Ammon's horn (tissue), 1 donor: Measurements from ENCODE around the gene HSPA1A.
"Not testable (repeated sequence)": the region's sequence is repeated elsewhere in the genome, so short reads cannot be mapped to it uniquely, and the experiment has no call there.

ENCODE experiments used
- DNase-seq: peaks from one replicate; pipeline ENCODE4 v3.0.0-alpha.2; 2016; ENCODE audit warnings: low spot score

Gene HSPA1A

DNA sequence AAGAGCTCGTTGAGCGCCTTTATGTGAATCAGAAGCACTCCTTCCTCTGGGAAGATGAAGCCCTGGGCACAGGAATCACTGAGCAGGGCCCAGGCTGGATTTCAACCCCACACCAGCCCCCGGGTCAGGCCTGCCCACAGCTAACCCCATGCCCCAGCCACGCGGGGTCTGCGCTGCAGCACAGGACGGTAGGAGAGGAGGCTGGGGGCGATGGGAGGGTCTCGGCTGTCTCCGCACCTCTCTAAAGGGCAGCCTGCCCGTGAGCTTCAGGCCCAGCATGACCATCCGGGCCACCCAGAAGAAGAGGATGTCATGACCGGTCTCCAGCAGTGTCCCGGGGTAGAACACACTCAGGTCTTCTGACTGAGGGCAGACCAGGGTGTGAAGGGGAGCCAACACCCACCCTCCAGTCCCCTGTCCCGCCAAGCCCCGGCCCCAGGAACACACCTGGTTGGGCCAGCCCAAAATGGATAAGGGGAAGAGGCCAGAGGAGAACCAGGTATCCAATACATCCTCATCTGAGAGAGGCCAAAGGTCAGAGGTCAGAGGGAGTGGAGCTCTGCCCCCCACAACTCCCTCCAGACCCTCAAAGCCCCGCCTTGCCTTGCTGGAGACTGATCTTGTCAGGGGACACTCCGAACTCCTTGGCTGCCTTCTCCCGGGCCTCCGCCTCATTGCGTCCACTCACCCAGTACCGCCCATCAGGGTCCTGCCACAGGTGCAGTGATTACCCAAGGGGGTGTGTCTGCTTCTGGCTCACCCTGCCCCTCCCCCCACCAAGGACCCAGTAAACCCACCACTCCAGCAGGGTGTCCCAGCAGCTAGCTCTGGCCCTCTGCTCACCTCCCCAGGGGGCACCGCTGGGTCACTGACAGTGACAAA lies 33.9 kb upstream of the HSPA1A start:
- no peak for DNase-seq

DNA sequence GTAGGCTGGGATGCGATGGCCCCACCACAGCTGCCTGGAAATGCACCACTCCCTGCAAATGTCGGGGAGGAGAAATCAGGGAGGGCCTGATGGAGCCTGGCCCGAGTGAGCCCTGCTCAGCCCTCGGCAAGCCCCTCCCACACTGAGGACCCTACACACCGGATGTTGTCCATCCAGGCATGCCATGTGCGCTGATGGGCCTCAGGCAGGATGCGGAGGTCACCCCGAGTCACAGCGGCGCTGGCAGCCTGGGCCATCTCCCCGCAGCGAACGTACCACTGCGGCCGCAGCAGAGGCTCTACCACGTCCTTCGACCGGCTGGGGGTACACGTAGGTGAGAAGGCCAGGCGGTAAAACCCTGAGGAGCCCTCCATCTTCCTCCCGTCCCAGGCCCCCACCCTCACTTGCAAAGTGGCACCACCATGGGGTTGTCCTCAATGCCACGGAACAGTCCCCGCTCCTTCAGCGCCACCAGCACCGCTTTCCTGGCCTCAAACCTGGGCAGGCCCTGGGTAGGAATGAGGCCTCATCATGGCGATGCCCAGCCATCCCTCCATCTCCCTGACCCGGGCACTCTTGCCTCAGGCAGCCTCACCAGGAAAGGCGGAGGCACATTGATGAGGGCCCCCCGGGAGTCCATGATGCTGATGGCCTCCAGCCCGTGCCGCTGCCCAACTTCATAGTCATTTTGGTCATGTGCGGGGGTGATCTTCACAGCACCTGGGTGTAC lies 33.1 kb upstream of the HSPA1A start:
- no peak for DNase-seq

DNA sequence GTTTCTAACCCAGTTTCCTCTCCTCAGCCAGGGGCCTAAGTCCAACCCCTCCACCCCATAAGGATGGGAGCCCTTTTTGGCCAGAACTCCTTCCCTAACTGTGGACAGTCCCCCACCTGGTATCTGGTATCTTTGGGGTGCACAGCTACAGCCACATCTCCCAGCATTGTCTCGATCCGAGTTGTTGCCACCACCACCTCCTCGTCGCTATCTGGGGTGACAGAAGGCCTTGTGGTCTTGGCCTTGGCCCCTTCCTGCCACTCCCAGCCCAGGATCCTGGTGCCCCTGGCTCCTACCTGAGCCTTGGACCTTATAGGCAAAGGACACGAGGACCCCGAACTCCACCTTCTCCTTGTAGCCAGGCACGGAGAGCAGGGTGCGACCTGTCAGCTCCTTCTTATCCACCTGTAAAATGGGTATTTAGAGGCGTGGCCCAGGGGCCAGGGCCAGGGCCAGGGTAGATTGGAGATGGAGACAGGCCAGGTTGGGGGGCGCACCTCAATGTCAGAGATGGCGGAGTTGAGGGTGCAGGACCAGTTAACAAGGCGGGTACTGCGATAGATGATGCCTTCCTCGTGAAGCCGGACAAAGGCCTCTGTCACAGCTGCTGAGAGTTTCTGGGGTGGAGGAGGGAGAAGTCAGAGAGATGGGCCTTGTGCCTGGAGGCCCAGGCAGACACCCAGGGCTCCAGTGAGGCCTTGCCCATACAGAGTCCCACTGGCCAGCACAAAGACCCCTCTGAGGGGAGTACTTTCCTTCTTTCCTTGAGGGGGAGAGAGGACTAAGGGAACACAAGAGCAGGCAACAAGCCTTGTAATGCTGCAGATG lies 31.0 kb upstream of the HSPA1A start:
- no peak for DNase-seq

DNA sequence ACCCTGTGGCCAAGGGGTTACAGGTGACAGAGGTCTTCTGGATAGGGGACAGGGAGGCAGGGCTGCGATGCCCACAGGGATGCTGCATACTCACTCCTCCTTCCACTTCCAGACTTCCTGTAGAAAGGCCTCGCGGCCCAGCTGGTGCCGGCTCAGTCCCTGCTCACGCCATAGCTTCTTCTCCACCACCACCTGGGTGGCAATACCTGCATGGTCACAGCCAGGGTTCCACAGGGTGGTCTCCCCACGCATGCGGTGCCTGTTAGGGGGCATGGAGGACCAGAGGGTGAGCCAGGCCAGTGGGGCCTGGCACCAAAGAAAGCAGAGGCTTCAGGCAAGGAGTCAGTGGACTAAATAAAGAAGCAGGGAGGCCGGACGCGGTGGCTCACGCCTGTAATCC lies 29.9 kb upstream of the HSPA1A start:
- DNase-seq: no peak

DNA sequence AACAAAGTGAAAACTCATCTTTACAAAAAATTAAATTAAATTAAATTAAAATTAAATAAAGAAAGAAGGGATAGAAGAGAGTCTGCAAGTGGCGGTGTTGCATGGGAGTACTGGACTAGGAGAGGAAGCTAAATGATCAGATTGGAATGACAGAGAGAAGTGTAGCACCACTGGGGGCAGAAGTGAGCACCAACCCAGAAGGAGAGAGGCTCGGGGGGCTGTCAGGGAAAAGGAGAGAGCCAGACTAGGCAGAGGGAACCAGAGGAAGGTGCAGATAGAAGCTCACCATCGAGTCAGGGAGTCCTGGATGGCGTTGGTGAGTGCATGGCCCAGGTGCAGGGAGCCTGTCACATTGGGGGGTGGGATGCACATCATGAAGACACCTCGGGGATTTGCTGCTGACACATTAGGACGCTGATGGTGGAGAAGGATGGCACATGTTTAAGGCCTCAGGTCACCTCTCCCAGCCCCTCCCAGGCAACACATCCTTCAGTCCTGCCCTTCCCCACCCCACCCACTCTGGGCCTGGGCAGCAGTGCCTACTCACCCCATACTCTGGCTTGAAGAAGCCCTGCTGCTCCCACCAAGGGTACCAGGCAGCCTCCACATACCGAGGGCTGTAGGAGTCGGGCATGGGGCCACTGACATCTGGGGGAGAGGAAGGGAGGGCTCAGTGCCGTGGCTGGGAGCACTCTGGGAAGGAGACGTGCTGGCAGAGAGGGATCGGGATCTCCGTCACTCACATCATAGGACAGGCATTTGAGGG lies 23.8 kb upstream of the HSPA1A start:
- DNase-seq: peak; percentile 72

DNA sequence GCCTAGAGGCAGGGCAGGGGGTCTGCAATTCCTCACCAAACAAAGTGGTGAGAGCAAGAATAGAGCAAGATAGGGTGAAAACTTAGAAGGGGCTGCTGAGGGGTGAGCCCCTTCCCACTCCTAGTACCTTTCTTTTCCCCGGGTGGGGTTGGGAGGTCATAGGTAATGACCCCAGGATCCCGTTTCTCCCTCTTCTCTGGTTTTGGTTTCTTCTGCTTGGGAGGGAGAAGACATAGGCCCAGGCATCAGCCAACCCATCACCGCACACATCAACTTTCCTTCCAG lies 23.3 kb upstream of the HSPA1A start:
- DNase-seq: no peak

DNA sequence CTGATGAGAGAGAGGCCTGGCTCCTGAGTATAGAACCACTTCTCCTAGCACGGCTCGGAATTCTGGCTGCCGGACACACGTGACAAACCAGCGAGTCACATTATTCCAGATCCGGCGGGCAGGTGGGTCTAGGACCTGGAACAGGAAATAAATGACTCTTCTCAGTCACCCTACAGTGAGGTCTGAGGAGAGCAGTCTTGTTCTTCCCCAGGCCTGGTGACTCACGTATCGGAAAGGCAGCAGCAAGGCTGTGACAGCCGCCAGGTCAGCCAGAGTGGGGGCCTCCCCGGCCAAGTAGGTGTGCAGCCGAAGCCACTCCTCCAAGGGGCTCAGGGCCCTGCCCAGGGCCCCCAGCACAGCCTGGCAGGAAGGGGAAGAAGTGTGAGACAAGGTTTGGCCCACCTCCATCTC lies 22.6 kb upstream of the HSPA1A start:
- DNase-seq: no peak

DNA sequence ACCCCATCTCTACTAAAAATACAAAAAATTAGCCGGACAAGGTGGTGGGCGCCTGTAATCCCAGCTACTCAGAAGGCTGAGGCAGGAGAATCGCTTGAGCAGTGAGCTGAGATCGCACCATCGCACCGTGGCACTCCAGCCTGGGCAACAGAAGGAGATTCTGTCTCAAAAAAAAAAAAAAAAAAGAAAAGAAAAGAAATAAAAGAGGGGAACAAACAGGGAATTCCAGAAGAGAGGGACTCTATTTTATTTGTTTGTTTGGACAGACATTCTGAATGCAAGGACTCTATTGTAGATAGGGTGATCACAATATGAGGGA lies 21.5 kb upstream of the HSPA1A start:
- not testable (repeated sequence) for DNase-seq

DNA sequence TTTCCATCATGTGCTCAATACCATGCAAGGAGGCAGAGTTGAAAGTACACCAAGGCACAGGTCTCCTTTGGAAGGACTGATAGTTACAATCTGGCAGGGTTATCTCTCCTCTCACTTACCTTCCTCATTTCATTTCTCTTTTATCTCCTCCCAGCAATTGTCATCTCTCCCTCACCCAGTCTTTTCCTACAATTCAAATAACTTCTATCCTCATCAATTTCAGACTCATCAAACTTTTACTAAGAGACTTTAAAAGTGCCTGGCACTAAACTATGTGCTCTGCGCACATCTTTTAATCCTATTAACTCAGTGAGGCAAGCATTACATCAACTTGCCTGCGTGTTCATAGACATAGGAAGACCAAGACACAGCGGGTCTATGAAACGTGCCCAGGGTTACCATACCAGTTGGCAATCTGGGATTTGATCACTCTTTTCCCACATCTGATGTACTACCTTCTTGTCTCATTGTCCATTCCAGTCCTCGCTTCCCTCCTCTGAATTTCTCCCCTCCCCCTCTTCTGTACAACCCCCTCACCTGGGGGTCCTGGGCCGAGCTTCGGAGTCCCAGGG lies 21.0 kb upstream of the HSPA1A start:
- DNase-seq: no peak

DNA sequence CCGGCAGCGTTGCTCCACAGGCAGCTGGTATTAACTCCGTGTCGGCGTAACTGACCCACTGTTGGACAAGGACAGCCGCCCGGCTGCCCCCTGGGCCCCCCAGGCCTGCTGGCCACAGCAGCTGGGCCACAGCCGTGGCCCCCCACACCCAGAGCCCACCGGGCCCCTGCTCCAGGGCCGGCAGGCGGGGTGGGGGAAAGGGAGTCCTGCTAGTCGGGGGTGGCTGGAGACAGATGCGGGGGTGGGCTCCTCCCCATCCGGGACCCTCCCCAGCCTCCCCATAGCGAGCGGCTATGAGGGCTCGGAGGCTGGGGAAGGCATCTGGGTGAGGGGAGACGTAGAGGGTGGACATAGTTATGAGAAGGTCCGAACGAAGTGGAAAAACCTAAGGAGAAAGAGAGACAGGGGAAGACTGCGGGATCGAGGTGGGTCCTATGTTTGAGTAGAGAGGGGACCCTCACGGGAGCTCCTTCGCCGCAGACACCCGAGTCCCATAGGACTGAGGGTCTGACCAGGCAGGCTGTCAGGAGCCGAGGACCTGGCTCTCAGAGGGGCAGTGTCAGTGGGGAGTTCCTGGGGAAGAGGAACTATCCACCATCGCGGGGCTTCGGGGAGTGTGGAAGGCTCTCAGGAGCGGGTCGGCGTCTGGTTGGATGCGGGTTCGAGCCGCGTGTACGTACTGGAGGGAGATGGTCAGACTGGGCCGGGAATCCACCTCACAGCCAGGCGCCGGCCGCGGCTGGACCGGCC lies 20.3 kb upstream of the HSPA1A start:
- DNase-seq: no peak

DNA sequence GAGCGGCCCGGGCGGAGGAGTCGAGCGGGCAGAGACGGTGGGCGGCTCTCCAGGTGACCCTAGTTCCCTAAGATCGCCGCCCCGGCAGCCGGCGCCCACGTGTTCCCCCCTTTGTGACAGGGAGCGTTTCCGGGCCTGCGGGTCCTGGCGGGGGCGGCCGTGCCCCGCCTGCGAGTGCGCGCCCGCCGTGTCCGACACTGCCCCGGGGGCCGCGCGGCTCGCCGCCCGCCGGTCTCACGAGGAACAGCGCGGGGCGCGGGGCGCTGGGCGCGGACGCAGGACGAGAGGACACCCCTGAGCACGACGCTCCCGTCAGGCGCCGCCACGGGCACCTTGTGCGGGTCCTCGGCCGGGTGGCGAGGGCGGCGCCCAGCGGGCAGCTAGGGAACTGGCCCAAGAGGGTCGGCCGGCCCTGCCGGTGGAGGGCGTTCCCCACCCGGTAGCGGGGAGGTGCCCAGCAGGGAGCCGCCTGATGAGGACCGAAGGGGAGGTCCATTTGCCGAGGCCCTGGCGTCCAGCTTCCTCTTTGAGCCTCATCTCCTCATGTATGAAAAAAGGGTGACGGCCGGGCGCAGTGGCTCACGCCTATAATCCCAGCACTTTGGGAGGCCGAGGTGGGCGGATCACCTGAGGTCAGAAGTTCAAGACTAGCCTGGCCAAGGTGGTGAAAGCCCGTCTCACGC lies 19.6 kb upstream of the HSPA1A start, which contains the start of gene VARS1:
VARS1 (minus strand) TSS at position 137 of the 683 bp plus-strand sequence. CDS start 535 bp downstream, outside the sequence.
- peak; percentile 92 for DNase-seq

DNA sequence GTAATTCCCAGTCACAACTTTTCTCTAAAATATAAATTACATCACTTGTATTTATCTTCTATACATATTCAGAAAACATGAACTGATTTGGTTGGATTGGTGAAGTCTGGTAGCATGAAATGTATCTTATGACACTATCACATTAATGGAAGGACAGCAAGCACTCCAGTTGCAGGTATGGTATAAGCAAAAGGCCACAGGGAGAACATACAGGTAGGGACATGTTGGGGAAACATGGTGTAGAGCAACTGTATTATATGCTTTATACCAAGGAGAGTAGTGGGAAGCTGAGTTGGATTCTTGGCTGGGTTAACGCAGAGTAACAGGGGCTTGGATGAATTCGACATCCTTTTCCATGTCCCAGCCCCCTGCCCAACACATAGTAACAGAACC lies 18.4 kb upstream of the HSPA1A start:
- DNase-seq: no peak

DNA sequence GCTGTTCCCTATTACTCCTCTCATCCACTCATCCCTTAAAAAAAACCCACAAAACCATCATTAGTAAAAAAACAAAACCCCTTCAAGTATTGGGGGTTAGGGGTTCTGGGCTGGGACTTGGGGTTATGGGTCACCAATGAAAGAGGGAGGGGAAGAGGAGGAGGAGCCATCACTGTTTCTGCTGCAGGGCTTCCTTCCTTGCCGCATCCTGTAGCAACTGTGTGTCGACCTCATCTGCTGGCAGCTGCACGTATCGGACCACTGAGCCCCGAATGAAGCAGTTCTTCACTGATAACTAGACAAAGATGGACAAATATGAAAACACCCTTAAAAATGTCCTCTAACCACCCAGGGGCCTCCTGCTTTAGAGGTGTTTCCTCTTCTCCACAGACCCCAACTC lies 17.8 kb upstream of the HSPA1A start:
- DNase-seq: no peak

DNA sequence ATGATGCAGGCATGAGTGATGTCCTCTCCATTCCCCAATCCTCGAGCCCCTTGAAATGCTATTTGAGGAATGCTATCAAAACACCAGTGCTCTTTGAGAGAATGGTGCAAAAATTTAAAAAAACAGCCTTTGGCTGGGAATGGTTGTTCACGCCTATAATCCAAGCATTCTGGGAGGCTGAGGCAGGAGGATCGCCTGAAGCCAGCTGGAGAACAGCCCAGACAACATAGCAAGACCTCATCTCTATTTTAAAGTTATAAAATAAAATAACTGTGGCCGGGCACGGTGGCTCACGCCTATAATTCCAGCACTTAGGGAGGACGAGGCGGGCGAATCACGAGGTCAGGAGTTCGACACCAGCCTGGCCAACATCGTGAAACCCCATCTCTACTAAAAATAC lies 15.6 kb upstream of the HSPA1A start:
- no peak for DNase-seq

DNA sequence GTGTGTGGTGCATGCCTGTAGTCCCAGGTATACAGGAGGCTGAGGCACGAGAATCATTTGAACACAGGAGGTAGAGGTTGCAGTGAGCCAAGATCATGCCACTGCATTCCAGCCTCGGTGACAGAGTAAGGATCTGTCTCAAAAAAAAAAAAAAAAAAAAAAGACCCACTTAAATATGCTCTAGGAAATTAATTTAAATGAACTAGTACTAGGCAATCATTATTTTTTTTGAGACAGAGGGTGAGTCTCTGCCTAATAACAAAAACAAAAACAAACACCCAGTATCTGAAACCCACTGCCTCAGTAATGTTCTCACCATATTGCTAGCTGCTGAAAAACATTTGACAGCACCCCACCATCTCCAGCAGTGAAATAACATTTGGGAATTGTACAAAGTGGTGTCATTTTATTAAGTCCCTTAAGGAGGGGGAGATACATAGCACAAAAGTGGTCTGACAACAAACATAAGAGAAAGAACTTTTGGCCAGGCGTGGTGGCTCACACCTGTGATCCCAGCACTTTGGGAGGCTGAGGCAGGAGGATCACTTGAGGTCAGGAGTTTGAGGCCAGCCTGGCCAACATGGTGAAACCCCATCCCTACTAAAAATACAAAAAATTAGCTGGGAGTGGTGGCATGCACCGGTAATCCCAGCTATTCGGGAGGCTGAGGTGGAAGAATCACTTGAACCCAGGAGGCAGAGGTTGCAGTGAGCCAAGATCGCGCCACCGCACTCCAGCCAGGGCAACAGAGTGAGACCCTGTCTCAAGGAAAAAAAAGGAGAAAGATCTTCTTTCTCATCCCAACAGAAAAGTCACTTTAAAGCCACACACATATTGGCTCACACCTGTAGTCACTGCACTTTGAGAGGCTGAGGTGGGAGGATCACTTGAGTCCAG lies 14.1 kb upstream of the HSPA1A start:
- DNase-seq: not testable (repeated sequence)

DNA sequence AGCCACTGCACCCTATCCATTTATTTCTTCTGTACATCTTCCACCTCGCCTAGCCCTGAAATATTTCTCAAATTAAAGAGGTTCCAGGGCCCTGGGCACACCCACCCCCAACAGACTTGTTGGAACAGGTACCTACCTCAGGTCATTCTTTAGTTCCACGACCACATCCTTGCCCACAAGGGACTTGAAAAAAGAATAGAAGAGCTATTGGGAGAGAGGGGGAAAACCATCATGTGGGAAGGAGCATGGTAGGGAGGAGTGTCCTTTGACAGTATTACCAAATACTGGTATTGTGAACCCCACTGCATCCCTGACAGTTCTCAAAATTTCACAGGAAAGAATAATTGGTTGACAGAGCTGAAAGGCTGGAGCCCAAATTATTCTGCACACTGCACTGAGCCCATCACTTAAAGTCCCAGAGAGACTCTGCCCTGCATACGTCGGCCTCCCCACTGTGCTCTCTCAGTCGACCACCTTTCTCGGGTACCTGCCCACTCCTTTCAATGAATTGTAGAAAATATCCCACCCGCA lies 9.3 kb upstream of the HSPA1A start:
- no peak for DNase-seq

DNA sequence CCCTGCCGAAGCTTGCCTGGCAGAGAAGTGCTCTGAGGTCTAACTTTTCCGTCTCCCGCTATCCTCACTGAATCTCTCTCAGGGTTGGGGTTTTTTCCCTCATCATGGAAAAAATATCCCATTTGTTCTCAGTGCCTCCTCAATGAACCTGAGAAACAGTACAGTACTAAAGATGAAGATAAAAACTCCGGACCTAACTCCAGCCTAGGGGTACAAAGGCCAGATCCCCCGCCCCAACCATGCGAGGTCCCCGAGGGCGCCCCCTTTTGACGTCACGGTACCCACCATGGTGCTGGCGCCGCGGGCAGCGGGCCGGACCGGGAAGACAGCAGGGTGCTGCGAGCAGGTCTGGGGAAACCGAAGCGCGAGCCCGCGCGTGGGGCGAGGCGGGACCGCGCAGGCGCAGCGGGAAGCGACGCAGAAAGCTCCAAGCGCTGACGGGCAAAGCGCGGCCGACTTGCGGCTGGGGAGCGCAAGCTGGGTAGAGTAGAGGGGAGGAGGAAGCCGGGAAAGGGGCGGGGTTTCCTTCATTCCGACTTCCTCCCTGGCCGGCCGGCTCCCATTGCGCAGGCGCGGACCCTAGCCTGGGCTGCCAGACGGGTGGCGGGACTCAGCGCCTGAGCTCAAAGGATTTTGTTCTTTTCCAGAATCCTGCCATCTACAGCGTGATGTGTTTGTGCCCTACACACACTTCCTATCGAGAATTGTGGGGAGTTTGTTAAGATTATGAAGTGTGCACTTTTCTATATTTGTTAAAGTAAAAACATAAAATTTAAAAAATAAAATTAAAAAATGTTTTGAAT lies 8.7 kb upstream of the HSPA1A start, which contains the start of gene LSM2:
LSM2 (minus strand) TSS at position 497 of the 803 bp plus-strand sequence; CDS start at position 288, 209 bp downstream.
- DNase-seq: peak; percentile 98

DNA sequence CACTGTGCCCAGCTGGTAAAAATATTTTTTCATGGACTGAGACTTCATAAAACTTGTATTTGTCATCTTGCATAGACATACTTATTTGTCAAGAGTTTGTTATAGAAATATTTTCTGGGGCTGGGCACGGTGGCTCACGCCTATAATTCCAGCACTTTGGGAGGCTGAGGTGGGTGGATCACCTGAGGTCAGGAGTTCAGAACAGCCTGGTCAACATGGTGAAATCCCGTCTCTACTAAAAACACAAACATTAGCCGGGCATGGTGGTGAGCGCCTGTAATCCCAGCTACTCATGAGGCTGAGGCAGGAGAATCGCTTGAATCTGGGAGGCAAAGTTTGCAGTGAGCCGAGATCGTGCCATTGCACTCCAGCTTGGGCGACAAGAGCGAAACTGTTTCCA lies 6.7 kb upstream of the HSPA1A start:
- not testable (repeated sequence) for DNase-seq
